Lung (tissue), 12 donors: ENCODE data around the gene GRK6. TPM values are rescaled to one million over a fixed set of nuclear protein-coding genes. Genes with fewer than 3 reads are reported as not detected.
A peak's percentile ranks its signal among the peaks of the same experiment; 100 is the strongest.

Experiments
- ATAC-seq: fragments of 200-7000 bp; cut with Tn5 transposase; one replicate; pipeline ENCODE4 v1.9.1; 2020; ENCODE audit warnings: moderate number of reproducible peaks; ENCODE audit not compliant: insufficient read depth, low FRiP score
- DNase-seq, 3 donors: peaks; one replicate each; pipeline ENCODE4 v3.0.0-alpha.2; 2013 to 2017
- H3K27ac ChIP-seq, 2 donors: one replicate each; pipeline ENCODE4 v1.5.1; 2013; ENCODE audit warnings: mild to moderate bottlenecking in 2 of 2, moderate library complexity in 2 of 2, control low read depth in 1 of 2, inconsistent platforms in 1 of 2, low read depth in 1 of 2, low read length in 1 of 2
- H3K27me3 ChIP-seq, 3 donors: one replicate each; pipeline ENCODE4 v1.5.1; 2013; ENCODE audit warnings: low read length in 2 of 3; ENCODE audit not compliant: control insufficient read depth in 3 of 3, insufficient read depth in 3 of 3
- H3K36me3 ChIP-seq, 4 donors: one replicate each; pipeline ENCODE4 v1.5.1; 2013; ENCODE audit warnings: low read length in 4 of 4, mild to moderate bottlenecking in 1 of 4, moderate library complexity in 1 of 4; ENCODE audit not compliant: control insufficient read depth in 4 of 4, insufficient read depth in 4 of 4
- H3K4me1 ChIP-seq, 5 donors: one replicate each; pipeline ENCODE4 v1.5.1; 2013; ENCODE audit warnings: low read length in 5 of 5, mild to moderate bottlenecking in 2 of 5, moderate library complexity in 1 of 5; ENCODE audit not compliant: control insufficient read depth in 5 of 5, insufficient read depth in 5 of 5
- H3K4me3 ChIP-seq: one replicate; pipeline ENCODE4 v1.5.1; 2013; ENCODE audit warnings: mild to moderate bottlenecking, control low read depth, moderate library complexity
- H3K9ac ChIP-seq, 2 donors: one replicate each; pipeline ENCODE4 v1.5.1; 2013; ENCODE audit warnings: low read length in 2 of 2, control low read depth in 1 of 2; ENCODE audit not compliant: insufficient read depth in 1 of 2
- H3K9me3 ChIP-seq, 4 donors: one replicate each; pipeline ENCODE4 v1.5.1; 2013; ENCODE audit warnings: low read length in 3 of 4, mild to moderate bottlenecking in 1 of 4, moderate library complexity in 1 of 4; ENCODE audit not compliant: control insufficient read depth in 4 of 4, insufficient read depth in 3 of 4
- CTCF ChIP-seq: IDR thresholded peaks from 2 replicates; pipeline ENCODE4 v1.5.1; 2012; ENCODE audit warnings: mild to moderate bottlenecking; ENCODE audit errors: control extremely low read depth, extremely low read depth
- WGBS, 2 donors: extraction: QIAGEN DNeasy Blood & Tissue Kit; methylation state at CpG; one replicate each; pipeline ENCODE4 v1.1.7; 2013; 5-methylcytosine and 5-hydroxymethylcytosine counted together
- polyA plus RNA-seq, 2 donors: library from polyadenylated mRNA; stranded (reverse); fragments of 200-250 nt; gene quantifications; one replicate each; pipeline ENCODE4 v1.2.1, GENCODE V29; 2013
- total RNA-seq, 2 donors: library from RNA; depleted of rRNA in 1 of 2; stranded (reverse); fragments of >200 nt in 1 of 2; gene quantifications; one replicate each; pipeline ENCODE4 v1.2.1, GENCODE V29; 2014 to 2021
- donor health status: control.
- donor health status: control.
- donor health status: Bipolar disorder and iron deficiency.
- donor health status: healthy.
- donor health status: DM: yes; HTN: yes; CAD: no.

Gene GRK6
- total and polyA plus RNA-seq, 4 donors = 20.7 to 68.0 (median 40.3) TPM

GRCh38 chr5:177421062-177421798 lies 5.2 kb upstream of the GRK6 start:
- ATAC-seq (no peak), DNase-seq (no peak)
- no peak for TF ChIP-seq CTCF
- no peak overlapping the region for H3K4me3 ChIP-seq
- no peaks in the 10 kb centered on the region for H3K9me3 ChIP-seq
- 85 to 88% methylated on average over 6 of the region's 6 CpGs for WGBS, 2 donors
- H3K27ac ChIP-seq = no peak overlapping the region
- no peaks in the 10 kb centered on the region for H3K36me3 ChIP-seq
- no peak overlapping the region for H3K9ac ChIP-seq
- no peaks in the 10 kb centered on the region for H3K27me3 ChIP-seq
- H3K4me1 ChIP-seq = peaks cover 0 to 7% (median 4%) of the 10 kb centered on the region in 5 donors

- H3K9me3 ChIP-seq = no peaks in the 10 kb centered on the region
- WGBS, 2 donors = 92 to 97% methylated on average over 2 of the region's 2 CpGs
- no peak for DNase-seq
- no peak overlapping the region for H3K27ac ChIP-seq
- H3K4me1 ChIP-seq = peaks cover 0 to 21% (median 12%) of the 10 kb centered on the region in 5 donors
- no peaks in the 10 kb centered on the region for H3K27me3 ChIP-seq
- no peak for TF ChIP-seq CTCF
- H3K9ac ChIP-seq = no peak overlapping the region
- H3K4me3 ChIP-seq = no peak overlapping the region
- ATAC-seq = no peak
- no peaks in the 10 kb centered on the region for H3K36me3 ChIP-seq
These were observed 2.8 kb upstream of the GRK6 start for GRCh38 chr5:177423671-177424070.

- H3K27me3 ChIP-seq = no peaks in the 10 kb centered on the region
- no peak for DNase-seq
- peaks cover 0 to under 1% (median 0%) of the 10 kb centered on the region in 4 donors for H3K36me3 ChIP-seq
- H3K4me3 ChIP-seq = no peak overlapping the region
- no peak for TF ChIP-seq CTCF
- no peaks in the 10 kb centered on the region for H3K9me3 ChIP-seq
- H3K4me1 ChIP-seq = peaks cover 0 to 31% (median 12%) of the 10 kb centered on the region in 5 donors
- peak overlapping the region; percentile 91 to 96 for H3K27ac ChIP-seq
- peak overlapping the region in 1 of 2 donors; percentile 84 for H3K9ac ChIP-seq
- no peak for ATAC-seq
- 41 to 42% methylated on average over 13 of the region's 13 CpGs for WGBS, 2 donors
These were observed 1.2 kb upstream of the GRK6 start for GRCh38 chr5:177425196-177425800.
